Measurements from ENCODE around the gene PEX14.

Gene PEX14

GRCh38 chr1:10521537-10522157, 46.9 kb downstream of the PEX14 start:
- DNase-seq: no peak

- no peak for DNase-seq
Measured at GRCh38 chr1:10522322-10522860, 47.6 kb downstream of the PEX14 start.

GRCh38 chr1:10525208-10525607, 50.5 kb downstream of the PEX14 start:
- no peak for DNase-seq

GRCh38 chr1:10528066-10529014, 53.6 kb downstream of the PEX14 start:
- no peak for DNase-seq

GRCh38 chr1:10529091-10529490, 54.3 kb downstream of the PEX14 start:
- no peak for DNase-seq

DNA sequence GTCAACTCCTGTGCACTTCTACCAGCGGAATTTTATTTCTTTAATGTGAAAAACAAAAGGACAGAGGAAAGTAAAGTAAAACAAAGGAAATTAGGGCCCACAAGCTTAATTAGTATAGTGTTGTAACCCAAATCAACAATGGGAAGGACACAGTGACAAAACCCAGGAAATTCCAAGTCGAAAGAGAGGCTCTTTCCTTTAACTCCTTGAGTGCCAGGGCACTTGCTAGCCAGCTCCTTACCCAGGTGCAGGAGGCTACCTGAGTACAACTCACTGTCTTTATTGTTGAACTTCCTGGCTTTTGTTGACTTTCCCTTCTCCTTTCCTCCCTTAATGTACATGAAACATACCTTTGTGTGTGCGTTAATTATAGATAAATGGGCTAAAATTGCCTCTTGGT, 55.0 kb downstream of the PEX14 start:
- DNase-seq: no peak

- no peak for DNase-seq
Measured at GRCh38 chr1:10530281-10530740, 55.6 kb downstream of the PEX14 start.

GRCh38 chr1:10530756-10531495, 56.2 kb downstream of the PEX14 start:
- DNase-seq: no peak

DNA sequence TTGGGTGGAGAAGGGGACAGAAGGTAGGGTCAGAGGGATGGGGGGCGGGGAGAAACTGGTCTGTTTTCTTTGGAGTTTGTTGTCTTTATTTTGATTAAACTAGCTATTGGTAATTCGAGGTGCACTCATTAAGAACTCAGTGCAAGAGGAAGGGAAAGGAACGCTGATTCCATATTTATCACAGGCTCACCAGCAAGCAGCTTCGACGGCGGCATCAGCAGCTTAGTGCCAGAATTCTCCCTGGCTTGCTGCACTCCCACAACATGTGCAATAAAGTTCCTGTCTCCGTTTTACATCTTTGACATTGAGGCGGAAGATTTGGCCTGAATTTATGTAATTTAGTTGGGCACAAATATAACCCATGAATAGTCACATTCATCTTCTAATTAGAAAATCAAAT, 57.6 kb downstream of the PEX14 start:
- DNase-seq: no peak

GRCh38 chr1:10534519-10534918, 59.8 kb downstream of the PEX14 start:
- DNase-seq: no peak

DNA sequence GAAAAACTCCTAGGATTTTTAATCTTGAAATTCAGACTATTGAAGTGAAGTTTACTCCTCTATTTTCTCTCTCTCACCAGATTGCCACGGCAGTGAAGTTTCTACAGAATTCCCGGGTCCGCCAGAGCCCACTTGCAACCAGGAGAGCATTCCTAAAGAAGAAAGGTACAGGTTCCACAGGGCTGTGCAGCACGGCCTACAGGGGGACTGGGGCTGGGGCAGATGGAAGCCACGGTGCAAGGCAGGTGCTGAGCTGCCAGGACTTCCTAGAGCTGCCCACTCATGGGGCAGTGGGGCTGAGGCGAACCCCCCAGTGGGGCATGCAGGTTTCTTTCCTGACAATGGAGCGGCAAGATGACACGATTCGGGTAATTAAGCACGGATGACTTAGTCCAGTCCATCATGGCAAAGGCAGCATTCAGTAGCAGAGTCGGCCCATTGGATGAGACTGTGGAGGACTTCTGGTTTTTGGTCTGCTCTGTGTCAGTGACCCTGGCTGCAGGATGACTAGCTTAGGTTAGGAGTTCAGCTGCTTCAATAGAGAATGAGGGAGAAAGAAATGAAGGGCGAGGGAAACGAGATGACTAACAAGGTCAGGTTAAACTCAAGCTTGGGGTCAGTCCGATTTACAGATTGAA, 61.5 kb downstream of the PEX14 start:
- DNase-seq: no peak

DNA sequence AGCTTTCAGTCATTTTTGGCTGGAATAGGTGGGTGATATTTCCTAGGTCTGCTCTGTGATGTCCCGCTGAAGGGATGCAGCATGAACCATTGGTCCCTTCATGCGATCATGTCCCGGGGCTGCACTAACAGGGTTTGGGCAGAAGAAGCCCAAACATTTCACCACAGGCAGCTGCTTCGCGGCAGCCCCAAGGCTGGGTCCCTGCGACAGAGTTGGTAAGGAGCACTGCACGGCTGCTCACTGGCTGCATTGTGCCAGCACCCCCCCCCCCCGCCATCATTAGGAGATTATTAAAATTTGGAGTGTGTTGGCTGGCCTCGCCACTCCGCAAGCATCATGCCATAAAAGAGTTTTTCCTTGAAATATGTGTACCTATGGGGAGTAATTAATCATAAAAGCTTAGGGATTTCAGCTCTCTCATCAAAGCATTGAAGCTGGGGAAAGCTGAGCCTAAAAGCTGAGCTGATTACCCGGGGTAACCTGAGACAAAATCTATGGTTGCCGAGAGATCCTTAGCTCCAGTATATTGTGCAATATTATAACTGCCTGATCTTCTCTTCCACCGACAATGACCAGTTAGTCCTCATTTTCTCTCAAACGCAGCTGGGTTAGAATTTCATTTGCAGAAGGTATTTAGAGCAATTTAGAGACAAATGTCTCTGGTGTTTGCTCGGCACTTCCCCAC, 62.5 kb downstream of the PEX14 start:
- no peak for DNase-seq

DNA sequence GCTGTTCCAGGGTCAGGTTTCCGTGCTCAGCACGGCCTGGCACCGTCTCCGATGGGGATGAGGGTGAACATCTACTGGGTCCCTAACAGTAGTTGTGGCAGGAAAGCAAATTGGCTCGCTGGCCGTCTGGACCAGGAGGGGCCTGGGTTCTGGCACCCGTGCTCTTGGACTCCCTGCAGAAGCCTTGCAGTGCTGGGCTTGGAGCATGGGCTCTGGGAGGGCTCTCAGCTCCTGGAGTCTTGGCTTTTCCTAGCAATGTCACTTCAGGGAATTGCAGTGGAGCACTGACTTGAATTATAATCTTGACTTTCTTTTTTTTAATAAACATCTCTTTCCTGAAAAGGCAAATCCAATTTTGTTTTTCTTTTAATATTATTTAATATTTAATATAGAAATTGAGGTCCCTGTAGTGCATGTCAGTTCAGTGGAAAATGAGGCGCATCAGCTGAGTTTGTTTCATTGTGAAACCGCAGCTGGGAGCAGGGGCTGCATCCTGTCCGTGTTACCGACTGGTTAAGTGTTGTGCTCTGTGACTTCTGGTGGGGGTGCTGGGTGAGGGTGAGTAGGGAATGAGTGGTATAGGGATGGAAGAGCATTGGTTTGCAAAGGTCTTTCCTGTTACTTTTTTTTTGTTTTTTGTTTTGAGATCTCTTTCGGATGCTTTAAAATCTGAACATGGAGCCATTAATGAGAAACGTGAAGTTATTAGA, 64.1 kb downstream of the PEX14 start:
- no peak for DNase-seq

GRCh38 chr1:10539411-10540043, 64.8 kb downstream of the PEX14 start:
- DNase-seq: no peak

DNA sequence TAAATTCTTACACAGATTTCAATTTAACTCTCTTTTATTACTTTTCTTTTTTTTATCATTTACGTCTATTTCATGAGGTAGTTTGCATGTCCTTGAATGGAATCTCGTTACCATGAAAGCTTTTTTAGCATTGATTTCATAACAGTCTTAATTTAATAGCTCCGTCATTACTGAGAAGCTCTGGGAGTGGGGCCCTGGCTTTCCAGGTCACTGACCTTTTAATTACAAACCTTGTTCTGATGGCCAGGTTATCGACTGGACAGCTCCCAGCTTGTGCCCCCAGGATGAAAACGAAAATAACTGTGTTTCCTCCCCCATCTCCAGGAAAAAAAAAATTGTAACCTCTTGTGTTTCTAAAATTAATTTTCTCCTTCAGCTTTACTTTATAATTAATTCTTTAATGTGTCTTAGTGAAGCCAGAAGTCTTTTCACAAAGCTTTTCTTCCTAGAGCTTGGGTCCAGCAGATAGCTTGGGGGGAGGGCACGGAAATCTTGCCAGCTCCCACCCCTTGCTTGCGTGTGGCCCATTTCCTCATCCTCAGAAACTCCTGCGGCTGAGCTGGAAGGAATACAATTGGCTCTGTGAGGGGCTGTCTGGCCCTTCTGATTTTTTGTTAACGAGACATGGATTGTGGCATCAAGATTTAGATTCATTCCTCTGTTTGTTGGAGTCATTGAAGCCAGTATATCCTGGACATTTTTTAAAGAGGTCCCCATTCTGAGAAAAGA, 65.7 kb downstream of the PEX14 start:
- no peak for DNase-seq

GRCh38 chr1:10541286-10541685, 66.5 kb downstream of the PEX14 start:
- no peak for DNase-seq

GRCh38 chr1:10544239-10544638, 69.5 kb downstream of the PEX14 start:
- DNase-seq: no peak

DNA sequence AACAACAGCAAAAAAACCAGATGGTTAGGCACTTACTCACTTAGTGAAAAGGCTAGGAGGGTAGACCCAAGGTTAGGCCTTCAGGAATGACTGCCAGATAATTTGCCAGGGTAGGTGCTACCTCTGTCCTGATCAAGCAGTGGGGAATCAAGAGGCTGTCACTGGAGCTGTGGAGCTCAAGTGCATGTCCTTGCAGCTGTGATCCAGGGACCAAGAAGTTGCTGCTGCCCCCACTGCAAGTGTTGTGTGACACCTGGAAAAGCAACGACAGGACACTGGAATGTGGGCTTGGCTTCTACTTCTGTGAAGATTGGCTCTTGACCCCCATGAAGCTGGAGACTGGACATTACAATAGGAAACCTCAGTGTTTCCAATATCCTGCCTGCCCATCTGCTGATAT, 72.1 kb downstream of the PEX14 start:
- DNase-seq: no peak

DNA sequence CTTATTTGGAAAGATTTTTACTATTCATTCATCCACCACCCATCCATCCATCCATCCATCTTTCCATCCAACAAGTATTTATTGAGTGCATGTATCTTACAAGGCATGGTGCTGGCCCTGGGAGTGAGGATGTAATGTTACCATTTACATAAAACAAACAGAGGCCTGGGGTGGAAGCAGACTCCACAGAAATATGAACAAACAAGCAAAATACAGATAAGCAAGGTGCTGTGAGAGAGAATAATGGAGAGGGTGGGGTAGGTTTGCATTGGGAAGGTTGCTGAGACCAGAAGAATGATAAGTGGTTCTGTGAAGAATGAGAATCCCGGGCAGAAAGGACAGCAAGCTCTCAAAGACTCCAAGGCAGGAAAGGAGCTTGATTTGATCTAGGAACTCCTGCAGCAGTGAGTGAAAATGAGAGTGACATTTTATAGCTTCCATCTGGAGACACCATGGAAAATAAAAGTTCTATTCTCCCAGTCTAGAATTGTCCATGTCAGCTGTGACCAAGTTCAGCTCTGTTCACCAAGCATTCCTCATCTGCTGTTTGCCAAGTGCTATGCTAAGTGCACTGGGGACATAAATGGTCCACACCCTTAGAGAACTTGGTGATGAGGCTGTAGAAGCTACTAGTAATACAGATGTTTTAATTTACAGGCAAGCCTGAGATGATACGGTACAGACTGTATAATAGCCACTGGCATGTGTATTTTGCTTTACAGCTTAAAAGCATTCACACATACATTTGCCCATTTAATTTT, 75.3 kb downstream of the PEX14 start:
- no peak for DNase-seq

Measured in NCI-H774 (cell line).